H1 (cell line): ENCODE data around the gene PTGES2. TPM values are rescaled to one million over a fixed set of nuclear protein-coding genes. Genes with fewer than 3 reads are reported as not detected.

Source experiments
- CTCF ChIA-PET: fragments of 300-600 bp; sonication (Branson Sonifier 250); formaldehyde crosslinking; loops from one replicate; lab custom pipeline; 2021; ENCODE audit not compliant: partially characterized antibody; lab: Charles Lee
- POLR2A ChIA-PET: fragments of 300-600 bp; sonication (Branson Sonifier 250); formaldehyde crosslinking; loops from one replicate; lab custom pipeline; 2021; ENCODE audit warnings: inconsistent platforms; ENCODE audit not compliant: partially characterized antibody; lab: Charles Lee
- DNase-seq, 2 experiments: peaks; one replicate each; pipeline versions ENCODE4 v3.0.0 to v3.0.0-alpha.2; 2010 to 2022; ENCODE audit warnings: low spot score in 2 of 2, low read depth in 1 of 2, mixed read lengths in 1 of 2
- FAIRE-seq: peaks from 2 replicates; lab custom pipeline; 2011; peaks lifted over from hg19 to GRCh38; lab: Jason Lieb, UNC
- H2AFZ ChIP-seq: 2 replicates; pipeline ENCODE4 v1.8.1; 2012; ENCODE audit warnings: low read length, inconsistent platforms
- H2AK5ac ChIP-seq: 2 replicates; pipeline ENCODE4 v1.6.1; 2013; ENCODE audit warnings: low read depth, low read length
- H2BK120ac ChIP-seq: replicated peaks from 2 replicates; pipeline ENCODE3; 2013; ENCODE audit warnings: low read depth, low read length, inconsistent platforms
- H2BK12ac ChIP-seq: 2 replicates; pipeline ENCODE4 v1.6.1; 2013; ENCODE audit warnings: low read depth, low read length
- H2BK15ac ChIP-seq: 2 replicates; pipeline ENCODE4 v1.6.1; 2013; ENCODE audit warnings: low read length
- H2BK20ac ChIP-seq: 2 replicates; pipeline ENCODE4 v1.6.1; 2013; ENCODE audit warnings: low read length
- H2BK5ac ChIP-seq: 2 replicates; pipeline ENCODE4 v1.6.1; 2013; ENCODE audit warnings: low read depth, low read length
- H3K14ac ChIP-seq: 2 replicates; pipeline ENCODE4 v1.6.1; 2013; ENCODE audit warnings: inconsistent platforms; ENCODE audit not compliant: insufficient read length
- H3K18ac ChIP-seq: 2 replicates; pipeline ENCODE4 v1.6.1; 2013; ENCODE audit warnings: low read length; ENCODE audit errors: extremely low read depth
- H3K23ac ChIP-seq: 2 replicates; pipeline ENCODE4 v1.6.1; 2013; ENCODE audit warnings: inconsistent platforms; ENCODE audit not compliant: insufficient read length
- H3K23me2 ChIP-seq: 2 replicates; pipeline ENCODE4 v1.6.1; 2013; ENCODE audit warnings: low read depth, low read length
- H3K27ac ChIP-seq: 2 replicates; pipeline ENCODE4 v1.6.1; 2011; ENCODE audit warnings: low read depth, low read length, inconsistent platforms
- H3K27me3 ChIP-seq, 4 experiments: replicated peaks in 1 of 4; 1 replicate in 1 of 4; 2 replicates in 3 of 4; pipeline versions ENCODE4 v1.6.1 to v1.8.1; 2011 to 2013; ENCODE audit warnings: low read length in 3 of 4, mild to moderate bottlenecking in 3 of 4, inconsistent platforms in 2 of 4, mixed read lengths in 2 of 4, moderate library complexity in 1 of 4; ENCODE audit not compliant: control insufficient read depth in 3 of 4, insufficient read depth in 3 of 4; ENCODE audit errors: extremely low read depth in 1 of 4
- H3K36me3 ChIP-seq, 4 experiments: 2 replicates each; pipeline versions ENCODE4 v1.6.1 to v1.8.1; 2011 to 2013; ENCODE audit warnings: mild to moderate bottlenecking in 4 of 4, low read length in 3 of 4, moderate library complexity in 2 of 4, control low read depth in 1 of 4, inconsistent platforms in 1 of 4; ENCODE audit not compliant: insufficient read depth in 4 of 4, control insufficient read depth in 2 of 4
- H3K4ac ChIP-seq: replicated peaks from 2 replicates; pipeline ENCODE3; 2013; ENCODE audit warnings: low read length, low read depth, mixed read lengths, inconsistent platforms; ENCODE audit not compliant: insufficient read length
- H3K4me1 ChIP-seq, 4 experiments: replicated peaks in 1 of 4; 1 replicate in 1 of 4; 2 replicates in 3 of 4; pipeline versions ENCODE4 v1.6.1 to v1.8.1; 2011 to 2013; ENCODE audit warnings: low read length in 3 of 4, inconsistent platforms in 2 of 4, mixed read lengths in 1 of 4; ENCODE audit not compliant: insufficient read depth in 4 of 4, control insufficient read depth in 3 of 4
- H3K4me2 ChIP-seq, 2 experiments: 2 replicates each; pipeline versions ENCODE4 v1.6.1 to v1.8.1; 2011 to 2013; ENCODE audit warnings: low read depth in 2 of 2, low read length in 2 of 2, control low read depth in 1 of 2, inconsistent platforms in 1 of 2, mild to moderate bottlenecking in 1 of 2; ENCODE audit not compliant: insufficient read depth in 1 of 2
- H3K4me3 ChIP-seq, 4 experiments: fragments of 200-600, 300-600 bp in 1 of 4; sonication (generic), shearing (Covaris generic), sonication (Bioruptor Twin) in 1 of 4; 2 replicates each; pipeline versions ENCODE4 v1.5.1 to v1.8.1; 2011 to 2016; ENCODE audit warnings: low read length in 4 of 4, low read depth in 3 of 4, control low read depth in 2 of 4, inconsistent platforms in 2 of 4, mild to moderate bottlenecking in 2 of 4, mixed read lengths in 1 of 4, moderate library complexity in 1 of 4; ENCODE audit not compliant: insufficient read depth in 2 of 4; ENCODE audit errors: extremely low read depth in 1 of 4
- H3K56ac ChIP-seq: replicated peaks from 2 replicates; pipeline ENCODE3; 2013; ENCODE audit warnings: low read depth, mild to moderate bottlenecking, mixed read lengths, low read length, inconsistent platforms; ENCODE audit not compliant: insufficient read length
- H3K79me1 ChIP-seq: 2 replicates; pipeline ENCODE4 v1.6.1; 2013; ENCODE audit warnings: low read depth, low read length, control low read depth
- H3K79me2 ChIP-seq, 2 experiments: 2 replicates each; pipeline versions ENCODE4 v1.6.1 to v1.8.1; 2012 to 2013; ENCODE audit warnings: low read length in 2 of 2, mild to moderate bottlenecking in 2 of 2, inconsistent platforms in 1 of 2; ENCODE audit not compliant: insufficient read depth in 2 of 2, control insufficient read depth in 1 of 2
- H3K9ac ChIP-seq, 4 experiments: replicated peaks in 1 of 4; 1 replicate in 1 of 4; 2 replicates in 3 of 4; pipeline versions ENCODE4 v1.6.1 to v1.8.1; 2011 to 2013; ENCODE audit warnings: low read depth in 3 of 4, low read length in 3 of 4, control low read depth in 2 of 4, mild to moderate bottlenecking in 2 of 4, moderate library complexity in 2 of 4, inconsistent platforms in 1 of 4; ENCODE audit errors: extremely low read depth in 1 of 4
- H3K9me3 ChIP-seq, 2 experiments: 2 replicates each; pipeline versions ENCODE4 v1.6.1 to v1.8.1; 2012 to 2013; ENCODE audit warnings: mild to moderate bottlenecking in 2 of 2, moderate library complexity in 2 of 2, control low read depth in 1 of 2, inconsistent platforms in 1 of 2, low read depth in 1 of 2, low read length in 1 of 2, mixed read lengths in 1 of 2; ENCODE audit not compliant: insufficient read depth in 2 of 2
- H4K20me1 ChIP-seq, 2 experiments: replicated peaks in 1 of 2; 2 replicates each; pipeline versions ENCODE3 to v1.8.1; 2011 to 2013; ENCODE audit warnings: inconsistent platforms in 2 of 2, low read length in 2 of 2, mild to moderate bottlenecking in 1 of 2; ENCODE audit not compliant: insufficient read depth in 2 of 2, control insufficient read depth in 1 of 2
- H4K5ac ChIP-seq: 2 replicates; pipeline ENCODE4 v1.6.1; 2013; ENCODE audit warnings: low read length, low read depth, mixed read lengths, inconsistent platforms; ENCODE audit not compliant: insufficient read length
- H4K8ac ChIP-seq: 2 replicates; pipeline ENCODE4 v1.8.0; 2013; ENCODE audit warnings: mild to moderate bottlenecking, moderate library complexity, low read length, inconsistent platforms; ENCODE audit not compliant: insufficient read depth; ENCODE audit errors: extremely low read depth
- H4K91ac ChIP-seq: replicated peaks from 2 replicates; pipeline ENCODE3; 2013; ENCODE audit warnings: low read length, mixed read lengths, inconsistent platforms; ENCODE audit not compliant: insufficient read length
- CBX8 ChIP-seq: fragments of 300-800, 300-1000 bp; sonication (generic); IDR thresholded peaks from 2 replicates; pipeline ENCODE4 v1.7.1; 2016; ENCODE audit warnings: low read depth, low read length, borderline replicate concordance
- CHD1 ChIP-seq: IDR thresholded peaks from 2 replicates; pipeline ENCODE4 v1.6.1; 2012; ENCODE audit warnings: low read depth, low read length, improper control_type of control experiment
- CREB1 ChIP-seq: IDR thresholded peaks from 2 replicates; pipeline ENCODE4 v1.6.1; 2012; ENCODE audit warnings: inconsistent platforms
- CTBP2 ChIP-seq: IDR thresholded peaks from 2 replicates; pipeline ENCODE4 v1.7.0; 2011; ENCODE audit warnings: borderline replicate concordance, mild to moderate bottlenecking, moderate library complexity, mixed read lengths, low read length; ENCODE audit not compliant: insufficient read depth, insufficient read length
- EGR1 ChIP-seq: IDR thresholded peaks from 2 replicates; pipeline ENCODE4 v1.6.1; 2011; ENCODE audit warnings: low read depth, low read length, borderline replicate concordance
- KDM5A ChIP-seq: fragments of 200-600 bp; IDR thresholded peaks from 2 replicates; pipeline ENCODE4 v1.7.1; 2012; ENCODE audit warnings: mild to moderate bottlenecking, low read length, inconsistent platforms, mixed read lengths
- SP1 ChIP-seq: IDR thresholded peaks from 2 replicates; pipeline ENCODE4 v1.6.1; 2011; ENCODE audit warnings: low read depth, low read length
- TAF1 ChIP-seq: IDR thresholded peaks from 2 replicates; pipeline ENCODE4 v1.6.1; 2011; ENCODE audit warnings: mild to moderate bottlenecking, low read depth, low read length
- TEAD4 ChIP-seq: IDR thresholded peaks from 2 replicates; pipeline ENCODE4 v1.6.1; 2012; ENCODE audit warnings: low read depth, low read length, inconsistent platforms, mixed read lengths
- WGBS, 2 experiments: shearing (Covaris generic) in 1 of 2; methylation state at CpG; one replicate each; pipeline versions ENCODE4 v1.1.6 to v1.1.7; 2013 to 2015; ENCODE audit warnings: low lambda C conversion rate in 2 of 2, mixed read lengths in 2 of 2, inconsistent platforms in 1 of 2, low coverage in 1 of 2, missing lambda C conversion rate in 1 of 2; ENCODE audit not compliant: insufficient replicate concordance in 2 of 2, insufficient coverage in 1 of 2, insufficient read length in 1 of 2; ENCODE audit errors: extremely low coverage in 1 of 2, missing lambda C conversion rate in 1 of 2; 5-methylcytosine and 5-hydroxymethylcytosine counted together
- polyA plus RNA-seq, 7 experiments: library from polyadenylated mRNA; depleted of rRNA in 3 of 7; stranded (reverse) in 5 of 7; unstranded in 2 of 7; fragments of >200 nt in 5 of 7; fragments of 200-250 nt in 2 of 7; gene quantifications; 1 replicate in 5 of 7; 2 replicates in 1 of 7; 4 replicates in 1 of 7; pipeline versions ENCODE4 v1.2.1 to v1.2.3, GENCODE V29; 2011 to 2013; ENCODE audit warnings: missing spikeins in 2 of 7, mixed read lengths in 2 of 7
- total RNA-seq: library from RNA; stranded (reverse); fragmentation: NEBNext Ultra II Directional; extraction: Animal tissue kit (Norgen Biotek cat#: 25700); gene quantifications from 2 replicates; pipeline ENCODE4 v1.2.1, GENCODE V29; 2021
- TF ChIP-seq, protein P1 (sequence below): IDR thresholded peaks from 2 replicates; pipeline ENCODE4 v1.6.1; 2012; ENCODE audit warnings: low read length, inconsistent platforms

Gene PTGES2
- total and polyA plus RNA-seq, 2 of the 8 experiments (the other 6 are each of a cell fraction or from before 2014, with no cell fraction given): 80.7 to 81.2 TPM

DNA sequence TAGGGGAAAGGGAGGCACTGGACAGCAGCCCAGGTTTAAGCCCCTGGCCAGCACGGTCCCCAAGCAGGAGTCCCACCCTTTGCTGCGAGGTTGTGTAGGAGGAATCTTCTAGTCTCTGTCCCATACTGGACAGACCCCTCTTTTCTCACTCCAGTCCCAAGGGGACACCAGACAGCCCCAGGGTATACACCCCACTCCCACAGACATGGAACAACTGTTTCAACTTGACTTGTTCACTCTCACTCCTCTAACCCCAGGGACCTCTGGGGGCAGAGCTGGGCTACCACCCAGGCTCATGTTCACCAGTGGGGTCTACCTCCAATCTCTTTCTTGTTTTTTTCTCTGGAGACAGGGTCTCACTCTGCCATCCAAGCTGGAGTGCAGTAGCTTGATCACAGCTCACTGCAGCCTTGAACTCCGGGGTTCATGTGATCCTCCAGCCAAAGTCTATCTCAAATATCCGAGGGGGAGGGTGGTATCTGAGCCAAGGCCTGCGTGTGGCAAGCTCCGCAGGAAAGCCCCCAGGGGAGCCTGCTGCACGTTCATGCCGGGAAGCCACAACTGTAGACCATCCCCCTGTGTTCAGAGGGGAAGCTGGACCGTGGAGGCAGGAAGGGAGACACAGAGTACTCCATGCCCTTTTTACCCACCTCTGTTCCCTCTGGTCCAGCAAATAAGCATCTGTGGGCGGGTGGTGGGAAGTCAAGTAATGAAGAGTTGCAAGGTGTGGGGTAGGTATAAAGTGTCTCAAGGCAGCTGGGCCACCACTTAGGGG lies 1.8 kb downstream of the PTGES2 start:
- no peak for TF ChIP-seq CREB1
- no peak for TF ChIP-seq SP1
- no peak for TF ChIP-seq CBX8
- TF ChIP-seq, protein P1, sequence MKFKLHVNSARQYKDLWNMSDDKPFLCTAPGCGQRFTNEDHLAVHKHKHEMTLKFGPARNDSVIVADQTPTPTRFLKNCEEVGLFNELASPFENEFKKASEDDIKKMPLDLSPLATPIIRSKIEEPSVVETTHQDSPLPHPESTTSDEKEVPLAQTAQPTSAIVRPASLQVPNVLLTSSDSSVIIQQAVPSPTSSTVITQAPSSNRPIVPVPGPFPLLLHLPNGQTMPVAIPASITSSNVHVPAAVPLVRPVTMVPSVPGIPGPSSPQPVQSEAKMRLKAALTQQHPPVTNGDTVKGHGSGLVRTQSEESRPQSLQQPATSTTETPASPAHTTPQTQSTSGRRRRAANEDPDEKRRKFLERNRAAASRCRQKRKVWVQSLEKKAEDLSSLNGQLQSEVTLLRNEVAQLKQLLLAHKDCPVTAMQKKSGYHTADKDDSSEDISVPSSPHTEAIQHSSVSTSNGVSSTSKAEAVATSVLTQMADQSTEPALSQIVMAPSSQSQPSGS: no peak
- no peak for TF ChIP-seq CHD1
- TF ChIP-seq EGR1: no peak
- no peak for TF ChIP-seq TEAD4
- TF ChIP-seq CTBP2: no peak
- TF ChIP-seq TAF1: no peak
- TF ChIP-seq KDM5A: no peak
- no peak overlapping the region for H2BK120ac ChIP-seq
- H3K27me3 ChIP-seq: peaks cover 0 to 8% (median 7%) of the 10 kb centered on the region in 4 experiments; a peak in 5 of 7 replicates
- ChIA-PET CTCF (interaction anchor here (0.6 to 9.9 kb wide), 34 partner anchors 9 to 285 kb away, joined by 3 to 74 read pairs (median 4); partner anchors contain the start of genes CIZ1, DNM1, LCN2 and NAIF1), POLR2A (interaction anchor here (0.6 to 3.4 kb wide), 7 partner anchors 11 to 34 kb away, joined by 3 to 15 read pairs (median 5); partner anchors contain the start of gene BBLN)
- no peak overlapping the region for H2BK15ac ChIP-seq
- H3K14ac ChIP-seq: no peak overlapping the region
- H2BK12ac ChIP-seq: no peak overlapping the region
- no peak overlapping the region for H2BK20ac ChIP-seq
- no peak overlapping the region for H4K8ac ChIP-seq
- no peak overlapping the region for H4K91ac ChIP-seq
- peaks cover 4% of the 10 kb centered on the region; the same call in 1 of the 2 replicates for H3K79me1 ChIP-seq
- 86% methylated on average over 10 of the region's 10 CpGs; no CpG with 5 or more reads in 1 of the 2 experiments for WGBS, 2 experiments
- peak overlapping the region in 1 of 4 experiments; percentile 87; a peak in 1 of 8 replicates for H3K4me3 ChIP-seq
- H2AK5ac ChIP-seq: no peak overlapping the region
- no peak overlapping the region for H3K27ac ChIP-seq
- H3K23ac ChIP-seq: no peak overlapping the region
- H3K79me2 ChIP-seq: peaks cover 0 to 20% of the 10 kb centered on the region in 2 experiments; a peak in 1 of 4 replicates
- H3K18ac ChIP-seq: no peak overlapping the region
- H2AFZ ChIP-seq: no peak overlapping the region
- no peak overlapping the region for H3K56ac ChIP-seq
- FAIRE-seq (no peak), DNase-seq (no peak)
- peaks cover 0 to 16% of the 10 kb centered on the region in 2 experiments for H4K20me1 ChIP-seq
- H3K9me3 ChIP-seq: peaks cover 0 to 4% of the 10 kb centered on the region in 2 experiments; a peak in 1 of 4 replicates
- no peak overlapping the region for H2BK5ac ChIP-seq
- H3K36me3 ChIP-seq: peaks cover 2 to 24% (median 8%) of the 10 kb centered on the region in 4 experiments; a peak in 4 of 8 replicates
- H3K4ac ChIP-seq: peak overlapping the region; percentile 57
- peak overlapping the region; percentile 16 to 82; a peak in 3 of 4 replicates for H3K4me2 ChIP-seq
- peaks cover 0 to 6% (median 3%) of the 10 kb centered on the region in 4 experiments; a peak in 4 of 7 replicates for H3K4me1 ChIP-seq
- peaks cover 6% of the 10 kb centered on the region; the same call in 1 of the 2 replicates for H3K23me2 ChIP-seq
- no peak overlapping the region for H3K9ac ChIP-seq
- H4K5ac ChIP-seq: no peak overlapping the region
